ENCODE results near the gene WDR90.

The WDR90 gene

DNA sequence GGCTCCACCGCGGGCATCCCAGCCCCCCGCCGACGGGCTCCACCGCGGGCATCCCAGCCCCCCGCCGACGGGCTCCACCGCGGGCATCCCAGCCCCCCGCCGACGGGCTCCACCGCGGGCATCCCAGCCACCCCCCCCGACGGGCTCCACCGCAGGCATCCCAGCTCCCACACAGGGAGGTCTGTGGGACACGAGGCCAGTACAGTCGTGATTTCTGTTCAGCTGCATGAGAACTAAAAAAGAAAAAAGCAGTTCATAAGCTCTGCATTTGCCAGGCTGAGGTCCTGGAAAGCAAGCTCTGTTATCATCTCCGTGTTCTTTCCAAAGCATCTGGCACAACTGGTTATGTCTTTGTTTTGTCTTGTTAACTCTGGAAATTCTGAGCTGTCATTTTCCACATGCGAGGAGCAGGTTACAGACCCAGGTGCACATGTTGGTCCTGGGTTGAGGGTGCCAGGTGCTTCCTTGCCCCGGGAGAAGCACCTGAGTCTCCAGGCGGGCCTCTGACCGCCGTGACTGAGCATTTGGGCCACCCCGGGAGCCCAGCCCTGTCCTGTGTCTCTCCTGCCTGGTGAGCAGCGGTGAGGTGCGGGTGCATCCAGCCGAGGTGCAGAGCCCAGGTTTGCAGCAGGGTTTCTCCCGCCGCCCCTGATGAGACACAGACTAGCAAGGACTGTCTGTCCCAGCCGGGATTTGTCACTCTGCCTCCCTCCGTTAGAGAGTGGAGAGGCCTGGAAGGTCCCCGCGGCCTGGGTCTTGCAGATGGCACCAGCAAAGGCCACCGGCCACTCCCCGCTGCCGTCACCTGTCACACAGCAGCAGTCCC lies 28.3 kb upstream of the WDR90 start:
- CTCF ChIA-PET: interaction anchor here (3.7 kb wide), 1 partner anchor 28 kb away, joined by 17 read pairs; no protein-coding TSS in a partner anchor
- POLR2A ChIA-PET (ENCODE audit: low non-redundant PET): no interaction called here
- no peak for DNase-seq (ENCODE audit: low spot score)
- H3K27ac ChIP-seq: peak overlapping the region; percentile 97
- TF ChIP-seq, protein P1, sequence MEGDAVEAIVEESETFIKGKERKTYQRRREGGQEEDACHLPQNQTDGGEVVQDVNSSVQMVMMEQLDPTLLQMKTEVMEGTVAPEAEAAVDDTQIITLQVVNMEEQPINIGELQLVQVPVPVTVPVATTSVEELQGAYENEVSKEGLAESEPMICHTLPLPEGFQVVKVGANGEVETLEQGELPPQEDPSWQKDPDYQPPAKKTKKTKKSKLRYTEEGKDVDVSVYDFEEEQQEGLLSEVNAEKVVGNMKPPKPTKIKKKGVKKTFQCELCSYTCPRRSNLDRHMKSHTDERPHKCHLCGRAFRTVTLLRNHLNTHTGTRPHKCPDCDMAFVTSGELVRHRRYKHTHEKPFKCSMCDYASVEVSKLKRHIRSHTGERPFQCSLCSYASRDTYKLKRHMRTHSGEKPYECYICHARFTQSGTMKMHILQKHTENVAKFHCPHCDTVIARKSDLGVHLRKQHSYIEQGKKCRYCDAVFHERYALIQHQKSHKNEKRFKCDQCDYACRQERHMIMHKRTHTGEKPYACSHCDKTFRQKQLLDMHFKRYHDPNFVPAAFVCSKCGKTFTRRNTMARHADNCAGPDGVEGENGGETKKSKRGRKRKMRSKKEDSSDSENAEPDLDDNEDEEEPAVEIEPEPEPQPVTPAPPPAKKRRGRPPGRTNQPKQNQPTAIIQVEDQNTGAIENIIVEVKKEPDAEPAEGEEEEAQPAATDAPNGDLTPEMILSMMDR (conservative IDR thresholded peaks at IDR 0.05; ENCODE audit: low read depth): no peak

DNA sequence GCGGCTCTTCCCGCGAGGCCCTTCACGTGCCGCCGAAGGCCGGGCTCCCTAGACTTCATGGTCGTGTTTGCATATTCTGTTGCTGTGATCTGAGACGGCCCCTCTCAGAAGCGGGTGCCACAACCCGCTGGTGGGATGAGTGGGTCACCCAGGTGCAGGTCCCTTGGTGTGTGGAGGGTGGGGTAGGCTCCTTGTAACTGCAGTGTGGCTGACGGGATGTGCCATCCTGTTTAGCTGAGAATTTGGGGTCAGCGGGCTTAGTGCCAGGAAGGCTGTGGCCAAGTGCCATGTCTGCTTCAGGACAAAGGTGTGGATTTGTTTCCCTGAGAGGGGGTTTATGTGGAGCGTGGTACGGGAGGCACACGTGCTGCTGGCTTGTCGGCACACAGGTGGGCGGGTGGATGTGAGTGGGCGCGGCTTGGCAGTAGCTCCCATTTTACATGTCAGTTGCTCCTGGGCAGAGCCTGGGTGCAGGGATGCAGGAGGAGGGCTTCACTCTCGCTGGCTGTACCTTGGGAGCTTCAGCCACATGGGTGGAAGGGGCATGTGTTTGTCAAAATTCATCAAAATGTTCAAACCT lies 27.5 kb upstream of the WDR90 start:
- POLR2A ChIA-PET (ENCODE audit: low non-redundant PET): no interaction called here
- H3K27ac ChIP-seq: peak overlapping the region; percentile 97
- TF ChIP-seq, protein P1 (conservative IDR thresholded peaks at IDR 0.05; ENCODE audit: low read depth): no peak
- no peak for DNase-seq (ENCODE audit: low spot score)
- CTCF ChIA-PET: interaction anchor here (0.7 to 3.7 kb wide), 3 partner anchors 26 to 31 kb away, joined by 3 to 17 read pairs (median 8); no protein-coding TSS in a partner anchor

DNA sequence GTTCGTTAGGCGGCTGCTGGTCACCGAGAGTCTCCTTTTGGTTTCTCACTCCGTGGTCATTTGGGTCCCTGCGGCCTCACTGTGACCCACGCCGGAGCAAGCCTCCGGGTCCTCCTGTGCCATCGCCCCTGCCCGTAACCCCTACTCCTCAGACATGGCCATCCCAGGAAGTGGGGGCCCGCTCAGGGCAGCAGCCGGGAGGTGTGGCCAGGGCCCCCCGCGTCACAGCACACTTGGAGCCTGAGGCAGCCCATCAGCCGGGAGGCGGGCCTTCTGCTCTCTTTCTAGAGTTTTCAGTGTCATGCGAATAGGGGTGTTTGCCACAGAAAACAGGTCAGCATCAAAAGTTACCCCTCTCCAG lies 26.3 kb upstream of the WDR90 start:
- CTCF ChIA-PET: interaction anchor here (3.7 kb wide), 1 partner anchor 30 kb away, joined by 17 read pairs; no protein-coding TSS in a partner anchor
- POLR2A ChIA-PET (ENCODE audit: low non-redundant PET): no interaction called here
- DNase-seq (ENCODE audit: low spot score): no peak
- TF ChIP-seq, protein P1 (conservative IDR thresholded peaks at IDR 0.05; ENCODE audit: low read depth): no peak
- H3K27ac ChIP-seq: peak overlapping the region; percentile 97

DNA sequence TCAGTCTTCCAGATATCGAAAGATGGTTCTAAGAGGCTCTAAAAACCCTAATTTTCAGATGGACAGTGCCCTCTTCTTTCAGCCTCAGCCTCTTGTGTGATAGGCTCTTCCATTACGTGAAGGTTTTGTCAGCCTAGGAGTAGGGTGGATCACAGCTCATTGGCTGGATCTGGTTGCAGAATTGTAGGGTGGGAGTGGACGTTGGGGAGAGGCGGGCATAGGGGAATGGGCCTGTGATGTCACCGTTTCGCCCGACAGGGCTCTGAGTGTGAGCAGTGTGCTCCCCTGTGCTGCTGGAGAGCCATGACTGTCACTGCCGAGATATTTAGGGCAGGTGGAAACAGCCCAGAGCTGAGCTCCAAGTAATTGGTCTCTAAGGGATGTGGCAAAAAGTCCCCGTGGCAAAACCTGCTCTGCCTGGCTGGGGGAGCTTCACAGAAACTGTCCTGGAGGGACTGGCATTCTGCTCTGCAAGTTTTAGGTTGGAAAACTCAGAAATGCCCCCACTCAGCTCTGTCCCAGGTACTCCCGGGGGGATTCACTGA lies 24.6 kb upstream of the WDR90 start:
- ChIA-PET CTCF (interaction anchor here (0.7 to 1.4 kb wide), 2 partner anchors 32 to 35 kb away, joined by 4 to 5 read pairs; no protein-coding TSS in a partner anchor), POLR2A (ENCODE audit: low non-redundant PET) (no interaction called here)
- TF ChIP-seq, protein P1 (conservative IDR thresholded peaks at IDR 0.05; ENCODE audit: low read depth): no peak
- peak overlapping the region; percentile 97 for H3K27ac ChIP-seq
- no peak for DNase-seq (ENCODE audit: low spot score)

DNA sequence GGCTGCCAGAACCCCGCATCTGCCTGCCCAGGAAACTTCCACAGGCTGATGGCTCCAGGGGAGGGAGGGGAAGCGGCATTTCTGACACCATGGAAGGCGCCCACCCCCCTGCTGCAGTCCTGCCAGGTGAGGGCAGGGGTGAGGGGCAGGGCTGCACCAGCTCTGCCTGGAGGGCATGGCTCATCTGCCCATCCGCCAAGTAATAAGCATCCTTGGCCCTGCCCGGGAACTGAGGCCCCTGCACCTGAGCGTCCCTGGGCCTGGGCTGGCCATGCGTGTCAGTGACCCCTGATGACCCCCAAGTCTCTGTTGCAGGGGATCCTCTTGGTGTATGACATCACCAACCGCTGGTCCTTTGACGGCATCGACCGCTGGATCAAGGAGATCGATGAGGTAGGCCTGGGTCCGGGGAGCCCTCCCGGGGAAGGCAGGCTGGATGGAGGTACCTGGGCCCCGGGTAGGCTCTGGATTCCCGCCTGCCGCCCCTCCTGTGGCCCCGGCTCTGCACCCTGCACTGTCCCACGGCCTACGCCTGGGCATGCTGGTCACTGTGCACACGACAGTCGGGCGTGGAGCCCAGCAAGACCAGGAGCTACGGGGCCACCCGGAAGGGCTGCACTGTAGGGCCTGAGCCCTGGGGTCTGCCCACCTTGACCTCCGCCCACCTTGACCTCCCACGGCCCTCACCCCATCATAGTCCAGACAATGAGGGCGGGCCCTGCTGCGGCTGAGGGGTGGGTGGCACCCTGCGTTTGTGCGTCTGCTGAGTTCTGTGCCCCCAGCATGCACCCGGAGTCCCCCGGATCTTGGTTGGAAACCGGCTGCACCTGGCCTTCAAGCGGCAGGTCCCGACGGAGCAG lies 23.8 kb upstream of the WDR90 start:
- no peak for DNase-seq (ENCODE audit: low spot score)
- TF ChIP-seq, protein P1 (conservative IDR thresholded peaks at IDR 0.05; ENCODE audit: low read depth): no peak
- ChIA-PET CTCF (interaction anchor here (1.4 kb wide), 1 partner anchor 33 kb away, joined by 5 read pairs; no protein-coding TSS in a partner anchor), POLR2A (ENCODE audit: low non-redundant PET) (no interaction called here)
- peak overlapping the region; percentile 97 for H3K27ac ChIP-seq

Data from RWPE1 (cell line).